Fibroblast of peridontal ligament (primary cell): ENCODE measurements around the gene PRKN.
"Not testable (repeated sequence)": the region's sequence is repeated elsewhere in the genome, so short reads cannot be mapped to it uniquely, and the experiment has no call there.

Source experiments
- DNase-seq: peaks from one replicate; pipeline ENCODE4 v3.0.0-alpha.2; 2010; ENCODE audit errors: extremely low read depth

Gene PRKN

GRCh38 chr6:161847628-161848027, 879.9 kb downstream of the PRKN start:
- no peak for DNase-seq

DNA sequence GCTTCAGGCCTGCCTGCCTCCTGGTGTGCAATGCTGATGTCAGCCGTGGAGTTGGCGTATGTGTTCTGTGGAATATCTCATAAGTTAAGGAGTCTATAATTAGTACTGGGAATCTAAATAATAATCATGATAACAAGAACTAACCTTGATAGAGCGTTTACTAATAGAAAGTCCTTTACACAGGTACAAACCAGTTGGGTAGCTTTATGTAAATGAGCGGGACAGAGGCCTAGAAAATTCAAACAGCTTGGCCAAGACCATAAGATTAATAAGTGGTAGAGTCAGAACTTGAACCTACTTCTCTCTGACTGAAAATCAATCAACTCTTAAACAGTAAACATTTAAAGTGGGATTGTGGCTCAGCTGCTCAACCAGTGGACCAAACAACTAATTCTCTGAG, 882.8 kb downstream of the PRKN start:
- no peak for DNase-seq

- DNase-seq, result no peak
These were observed 884.5 kb downstream of the PRKN start for GRCh38 chr6:161843066-161843465.

- DNase-seq, result no peak
These were observed 887.2 kb downstream of the PRKN start for GRCh38 chr6:161840380-161840779.

DNA sequence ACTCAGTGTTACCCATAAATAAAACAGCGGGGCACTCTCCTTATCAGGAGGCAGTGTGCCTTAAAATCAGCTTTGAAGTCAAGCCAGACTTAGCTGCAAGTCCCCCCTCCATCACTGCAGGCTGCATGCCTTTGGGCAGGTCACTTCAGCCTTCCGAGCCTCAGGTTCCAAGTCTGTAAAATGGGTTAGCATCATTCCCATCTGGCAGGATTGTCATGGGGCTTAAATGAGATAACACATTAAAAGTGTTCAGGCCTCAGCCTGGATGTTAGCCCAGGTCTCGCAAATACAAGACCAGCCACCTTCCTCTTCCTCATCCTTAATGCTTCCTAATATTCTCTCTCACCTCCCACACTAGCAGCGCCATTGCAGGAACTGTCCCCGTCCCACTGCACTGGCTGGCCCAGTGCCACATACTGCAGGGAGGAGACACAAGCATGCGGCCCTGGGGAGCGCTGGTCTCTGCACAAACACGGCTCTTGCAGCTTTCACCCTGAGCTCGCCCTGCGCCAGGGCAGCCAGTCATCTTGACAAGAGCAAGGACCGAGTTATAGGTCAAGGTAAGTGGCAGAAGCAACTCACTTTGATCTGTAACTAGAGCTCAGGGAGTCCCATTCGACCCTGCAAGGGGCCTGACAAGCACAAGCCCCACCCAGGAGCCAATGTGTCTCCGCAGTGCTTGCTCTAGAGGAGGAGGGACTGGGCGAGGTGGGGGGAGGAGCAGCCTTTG, 889.1 kb downstream of the PRKN start:
- no peak for DNase-seq

GRCh38 chr6:161837854-161838253, 889.7 kb downstream of the PRKN start:
- no peak for DNase-seq

DNA sequence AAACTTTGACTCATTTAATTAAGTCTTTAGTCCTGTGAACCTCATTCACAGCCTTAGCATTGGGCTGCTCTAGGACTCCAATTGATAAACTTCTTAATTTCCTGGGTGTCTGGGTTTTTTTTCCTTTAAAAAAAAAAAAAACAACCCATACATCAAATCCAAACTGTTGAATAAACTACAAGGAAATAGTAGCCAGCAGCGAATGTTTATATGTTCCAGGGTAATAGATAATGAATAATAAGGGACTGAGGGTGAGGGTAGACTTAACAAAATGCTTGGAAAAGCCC, 890.2 kb downstream of the PRKN start:
- DNase-seq, result no peak

DNA sequence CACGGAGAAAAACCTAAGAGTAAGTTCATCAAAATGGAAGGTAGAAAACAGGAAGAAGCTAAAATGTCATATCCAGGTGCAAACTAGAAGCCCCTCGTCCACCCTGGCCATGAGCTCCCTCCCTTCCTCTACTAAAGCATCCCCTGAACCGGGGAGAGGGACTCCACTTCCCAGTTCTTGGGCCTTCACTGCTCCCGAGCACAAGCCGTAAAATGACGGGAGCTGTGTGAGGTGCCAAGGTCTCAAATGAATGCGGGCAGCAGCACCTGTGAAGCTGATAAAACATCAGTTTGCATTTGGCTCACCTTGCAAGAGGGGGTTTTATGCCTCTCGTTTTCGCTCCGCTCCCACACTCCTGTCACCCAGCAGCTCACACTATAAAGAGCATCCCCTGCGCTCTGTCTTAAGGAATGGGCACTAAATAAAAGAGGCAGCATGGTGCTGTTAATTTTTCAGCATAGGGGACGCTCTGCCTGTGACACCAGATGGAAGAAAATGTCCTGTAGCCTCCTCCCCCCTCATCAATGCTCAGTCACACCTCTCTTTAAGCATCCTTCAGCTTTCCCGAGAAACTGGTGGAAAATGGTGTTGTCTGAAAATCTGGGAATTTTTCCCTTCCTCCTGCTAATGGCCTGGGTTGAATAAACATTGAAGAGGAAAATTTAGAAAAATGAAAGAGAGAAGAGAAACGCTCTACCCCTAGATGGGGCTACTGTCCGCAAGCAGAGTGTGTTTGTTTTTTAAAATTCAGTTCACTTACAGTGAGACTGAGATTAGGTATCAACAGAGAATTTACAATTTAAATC, 890.7 kb downstream of the PRKN start:
- DNase-seq, result no peak

DNA sequence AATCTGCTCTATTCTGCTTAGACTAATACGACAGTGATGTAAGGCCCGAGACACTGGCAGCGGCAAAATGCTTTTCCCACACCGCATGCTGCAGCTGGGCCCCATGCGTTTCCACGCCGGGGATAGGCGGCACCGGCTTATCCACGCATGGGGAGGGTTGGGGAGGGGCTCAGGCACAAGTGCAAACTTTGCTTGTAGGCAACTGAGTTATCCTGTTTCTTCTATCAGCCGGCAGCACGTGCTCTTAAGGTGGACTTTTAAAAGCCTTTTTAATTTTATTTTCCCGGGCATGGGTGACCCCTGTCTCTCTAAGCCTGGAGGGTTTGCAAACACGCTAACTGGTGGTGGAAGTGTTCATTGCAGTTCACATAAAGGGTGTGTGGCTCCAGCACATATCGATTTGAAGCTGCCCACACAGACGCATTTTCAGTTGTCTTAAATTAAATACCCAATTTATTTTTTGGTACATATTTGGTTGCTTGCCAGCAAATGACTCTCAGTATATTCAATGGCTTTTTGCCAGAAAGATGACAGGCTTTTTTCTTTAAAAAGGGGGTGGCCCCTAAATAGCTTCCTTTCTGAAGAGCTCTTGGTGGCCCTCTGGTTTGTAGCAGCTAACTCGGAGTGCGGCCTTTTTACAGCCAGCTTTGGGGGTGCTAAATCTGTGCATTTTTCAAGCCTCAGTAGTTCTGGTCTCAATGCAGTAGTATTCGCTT, 891.9 kb downstream of the PRKN start:
- no peak for DNase-seq

DNA sequence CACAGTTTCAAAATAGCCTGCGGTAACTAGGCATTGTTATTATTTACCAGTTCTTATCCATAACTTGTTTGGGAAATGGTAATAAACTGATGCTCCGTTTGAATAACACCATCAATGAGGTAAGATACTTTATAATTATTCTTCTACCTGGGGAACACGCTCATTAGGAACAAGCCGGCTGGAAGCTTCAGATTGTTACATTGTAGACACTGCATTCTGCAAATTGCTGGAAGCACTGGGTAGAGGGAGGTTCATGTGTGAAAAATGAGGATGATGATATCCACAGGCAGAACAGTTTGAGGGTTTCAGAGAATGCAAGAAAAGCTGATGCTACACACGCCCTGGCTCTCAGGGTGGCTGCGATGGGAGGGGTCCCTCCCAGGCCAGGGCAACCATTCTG, 893.1 kb downstream of the PRKN start:
- no peak for DNase-seq

GRCh38 chr6:161833099-161833860, 894.3 kb downstream of the PRKN start:
- DNase-seq, result no peak

DNA sequence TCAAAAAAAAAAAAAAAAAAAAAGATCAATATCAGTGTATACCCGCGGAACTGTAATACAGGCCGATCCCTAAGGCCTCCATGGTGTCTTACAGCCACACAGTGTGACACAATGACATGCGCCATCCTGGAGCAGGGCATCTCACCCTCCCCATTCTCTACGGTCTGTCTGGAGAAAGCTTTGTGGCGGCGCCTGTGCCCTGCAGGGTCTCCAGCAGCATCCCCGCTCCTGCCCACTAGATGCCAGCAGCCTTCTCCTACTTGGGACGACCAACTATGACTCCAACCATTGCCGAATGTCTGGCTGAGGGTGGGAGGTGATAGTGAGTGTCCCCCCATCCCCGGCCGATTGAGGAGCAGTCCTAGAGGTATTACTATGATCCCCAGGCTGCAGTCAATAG, 894.9 kb downstream of the PRKN start:
- DNase-seq, result no peak

- no peak for DNase-seq
These were observed 896.5 kb downstream of the PRKN start for GRCh38 chr6:161830866-161831616.

- DNase-seq, result no peak
These were observed 898.3 kb downstream of the PRKN start for GRCh38 chr6:161829291-161829729.

GRCh38 chr6:161828355-161828754, 899.2 kb downstream of the PRKN start:
- no peak for DNase-seq

- no peak for DNase-seq
These were observed 901.1 kb downstream of the PRKN start for GRCh38 chr6:161826512-161826911.

- DNase-seq, result not testable (repeated sequence)
These were observed 905.4 kb downstream of the PRKN start for GRCh38 chr6:161822204-161822603.

GRCh38 chr6:161817881-161818280, 909.7 kb downstream of the PRKN start:
- DNase-seq, result no peak

GRCh38 chr6:161815965-161816364, 911.6 kb downstream of the PRKN start:
- no peak for DNase-seq

- no peak for DNase-seq
These were observed 914.4 kb downstream of the PRKN start for GRCh38 chr6:161813156-161813555.

GRCh38 chr6:161809971-161810370, 917.6 kb downstream of the PRKN start:
- no peak for DNase-seq
